GM04504 (cell line): ENCODE results near the gene SEPTIN5.
"Not testable (repeated sequence)": the region's sequence is repeated elsewhere in the genome, so short reads cannot be mapped to it uniquely, and the experiment has no call there.

Source experiments
- DNase-seq: peaks from one replicate; pipeline ENCODE4 v3.0.0-alpha.2; 2012; ENCODE audit warnings: low read depth

The SEPTIN5 gene

DNA sequence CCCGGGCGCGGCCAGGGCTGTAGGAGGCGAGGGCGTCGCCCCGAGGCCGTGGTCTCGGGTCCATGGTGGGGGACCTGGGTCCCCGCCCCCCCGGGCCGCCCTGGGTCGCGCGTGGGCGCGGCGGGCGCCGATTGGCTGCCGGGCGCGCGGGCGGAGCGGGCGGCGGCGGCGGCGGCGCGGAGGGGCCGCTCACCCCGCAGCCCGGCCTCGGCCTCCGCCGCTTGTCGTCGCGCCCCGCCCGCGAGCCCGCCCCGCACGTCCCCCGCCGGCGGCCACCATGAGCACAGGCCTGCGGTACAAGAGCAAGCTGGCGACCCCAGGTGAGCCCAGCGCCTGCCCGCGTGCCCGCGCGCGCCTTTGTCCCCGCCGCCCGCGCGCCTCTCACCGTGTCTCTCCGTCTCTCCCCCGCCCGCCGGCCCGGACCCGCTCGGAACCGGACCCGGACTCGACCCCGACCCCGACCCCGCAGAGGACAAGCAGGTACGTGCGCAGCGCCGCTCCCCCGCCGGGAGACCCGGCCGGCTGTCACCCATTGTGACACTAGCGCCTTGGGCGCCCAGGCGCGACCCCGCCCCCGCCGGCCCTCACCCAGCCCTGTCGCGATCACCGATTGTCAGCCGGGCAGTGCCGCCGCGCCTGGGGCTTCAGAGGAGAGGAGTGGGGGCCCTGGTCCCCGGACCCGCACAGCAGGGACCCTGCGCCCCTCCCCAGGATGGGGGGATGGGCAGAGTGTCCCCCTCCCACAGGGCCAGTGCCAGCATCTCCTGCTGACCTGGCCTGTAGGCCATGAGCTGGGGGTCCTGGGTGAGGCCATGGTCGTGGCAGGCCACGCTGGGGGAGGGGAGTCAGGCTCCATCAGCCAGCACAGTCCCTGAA is at the start of gene SEPTIN5:
Gene SEPTIN5 (plus strand): TSS at position 192 of the 876 bp plus-strand sequence. CDS start 86 bp downstream, at position 278.
- no peak for DNase-seq

DNA sequence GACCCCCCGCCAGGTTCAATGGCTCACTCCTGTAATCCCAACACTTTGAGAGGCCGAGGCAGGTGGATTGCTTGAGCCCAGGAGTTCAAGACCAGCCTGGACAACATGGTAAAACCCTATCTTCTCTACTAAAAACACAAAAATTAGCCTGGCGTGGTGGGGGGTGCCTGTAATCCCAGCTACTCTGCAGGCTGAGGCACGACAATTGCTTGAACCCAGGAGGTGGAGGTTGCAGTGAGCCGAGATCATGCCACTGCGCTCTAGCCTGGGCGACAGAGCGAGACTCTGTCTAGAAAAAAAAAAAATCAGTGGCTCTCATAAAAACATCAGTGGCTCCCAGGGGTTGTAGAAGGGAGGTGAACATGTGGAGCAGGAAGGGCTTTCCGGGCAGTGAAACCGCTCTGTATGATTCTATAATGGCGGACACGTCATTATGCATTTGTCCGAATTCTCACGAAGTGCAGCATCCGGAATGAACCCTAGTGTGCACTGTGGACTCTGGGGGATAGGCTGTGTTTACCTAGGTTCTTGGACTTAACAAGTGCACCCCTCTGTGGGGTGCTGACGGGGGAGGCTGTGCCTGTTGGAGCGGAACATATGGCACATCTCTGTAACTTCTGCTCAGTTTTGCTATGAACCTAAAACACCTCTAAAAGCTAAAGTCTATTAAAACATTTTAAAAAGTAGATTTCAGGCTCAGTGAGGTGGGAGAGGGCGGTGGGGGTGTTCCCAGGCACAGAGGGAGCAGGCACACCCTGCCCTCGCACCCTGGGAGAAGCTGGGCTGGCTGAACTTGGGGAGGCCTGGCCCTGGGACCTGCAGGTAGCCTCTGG is 49.1 kb upstream of the SEPTIN5 start:
- no peak for DNase-seq

- no peak for DNase-seq
These were observed 48.3 kb upstream of the SEPTIN5 start for GRCh38 chr22:19665784-19666672.

DNA sequence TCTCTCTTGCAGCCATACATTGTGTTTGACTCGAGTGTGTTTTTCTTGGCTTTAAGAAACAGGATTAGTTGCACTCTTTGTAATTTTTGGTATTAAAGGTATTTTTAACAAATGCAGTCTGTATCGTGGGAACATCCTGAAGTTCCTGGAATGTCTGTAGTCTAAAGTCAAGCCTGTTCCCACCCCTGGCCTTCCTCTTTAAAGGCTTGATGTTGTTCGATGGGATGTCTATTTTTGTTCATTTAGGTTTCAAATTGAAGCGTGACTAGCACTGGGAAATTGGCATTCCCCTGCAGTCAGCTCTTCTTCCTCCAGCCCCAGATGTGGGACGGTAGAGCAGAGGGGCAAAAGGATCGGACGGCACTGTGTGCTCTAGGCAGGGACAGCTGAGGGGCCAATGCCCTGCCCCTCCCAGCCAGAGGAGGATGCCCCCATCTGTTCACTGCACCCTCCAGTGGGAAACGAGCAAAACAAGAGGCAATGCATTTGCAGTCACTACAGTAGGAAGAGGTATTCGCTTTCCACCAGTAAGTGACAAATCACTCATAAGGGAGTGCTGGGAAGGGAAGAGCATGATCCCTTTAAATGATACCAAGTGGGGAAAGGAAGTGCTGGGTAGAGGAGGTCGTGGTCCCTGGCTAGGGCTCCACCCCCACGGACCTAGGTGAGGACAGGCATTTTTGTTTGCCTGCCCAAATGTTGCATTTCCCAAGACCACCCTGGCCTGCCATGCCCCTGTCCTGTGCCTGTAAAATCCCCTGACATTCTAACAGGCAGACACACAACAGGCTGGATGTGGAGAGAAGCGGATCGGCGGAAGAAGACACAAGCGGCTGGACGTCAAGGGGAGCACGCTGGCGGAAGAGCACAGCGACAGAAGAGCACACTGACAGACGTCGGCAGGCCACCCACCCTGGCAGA is 47.4 kb upstream of the SEPTIN5 start:
- DNase-seq = no peak

- DNase-seq = no peak
These were observed 46.2 kb upstream of the SEPTIN5 start for GRCh38 chr22:19667872-19668740.

GRCh38 chr22:19668748-19669147 is 45.6 kb upstream of the SEPTIN5 start:
- no peak for DNase-seq

GRCh38 chr22:19669570-19669969 is 44.7 kb upstream of the SEPTIN5 start:
- no peak for DNase-seq

- DNase-seq = no peak
These were observed 43.0 kb upstream of the SEPTIN5 start for GRCh38 chr22:19671316-19671715.

DNA sequence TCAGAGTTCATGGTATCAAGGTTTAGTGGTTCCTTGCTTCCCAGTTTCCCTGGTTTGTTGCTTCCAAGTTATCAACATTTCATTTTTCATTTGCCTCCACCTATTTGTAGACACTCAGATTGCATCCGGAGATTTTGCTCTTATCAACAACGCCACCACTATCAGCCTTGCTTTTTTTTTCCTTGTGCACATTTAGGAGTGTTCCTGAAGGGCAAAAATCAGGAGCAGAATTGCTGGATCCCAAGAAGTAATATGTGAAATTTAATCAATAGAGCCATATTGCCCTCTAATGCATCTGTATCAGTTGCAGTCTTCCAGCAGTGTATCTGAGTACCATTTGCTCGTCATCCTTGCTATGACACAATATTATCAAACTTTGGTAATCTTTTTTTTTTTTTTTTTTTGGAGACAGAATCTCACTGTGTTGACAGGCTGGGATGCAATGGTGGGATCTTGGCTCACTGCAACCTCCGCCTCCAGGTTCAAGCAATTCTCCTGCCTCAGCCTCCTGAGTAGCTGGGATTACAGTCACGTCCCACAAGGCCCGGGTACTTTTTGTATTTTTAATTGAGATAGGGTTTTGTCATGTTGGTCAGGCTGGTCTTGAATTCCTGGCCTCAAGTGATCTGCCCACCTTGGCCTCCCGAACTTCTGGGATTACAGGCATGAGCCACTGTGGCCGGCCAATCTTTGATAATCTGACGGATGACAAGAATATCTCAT is 42.1 kb upstream of the SEPTIN5 start:
- no peak for DNase-seq

- no peak for DNase-seq
These were observed 40.6 kb upstream of the SEPTIN5 start for GRCh38 chr22:19673660-19674059.

GRCh38 chr22:19674129-19674928 is 40.0 kb upstream of the SEPTIN5 start:
- DNase-seq = no peak

DNA sequence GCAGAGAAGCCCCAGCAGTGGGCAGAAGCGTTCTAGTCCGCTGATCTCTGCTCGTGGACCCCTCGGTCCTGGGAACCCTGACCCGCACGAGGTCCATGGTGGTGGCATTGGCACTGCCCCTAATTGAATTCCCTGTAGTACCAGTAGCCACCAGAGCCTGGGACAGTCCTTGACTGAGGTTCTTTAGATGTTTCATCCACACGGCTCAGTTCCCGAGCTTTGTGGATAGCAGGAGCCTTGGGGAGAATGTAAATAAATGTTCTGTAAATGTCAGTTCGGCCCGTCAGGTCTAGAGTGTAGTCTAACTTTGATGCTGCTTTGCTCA is 39.4 kb upstream of the SEPTIN5 start:
- no peak for DNase-seq

- no peak for DNase-seq
These were observed 38.9 kb upstream of the SEPTIN5 start for GRCh38 chr22:19675428-19675827.

- DNase-seq = not testable (repeated sequence)
These were observed 37.9 kb upstream of the SEPTIN5 start for GRCh38 chr22:19676437-19676836.

GRCh38 chr22:19678949-19679521 is 35.3 kb upstream of the SEPTIN5 start:
- no peak for DNase-seq

DNA sequence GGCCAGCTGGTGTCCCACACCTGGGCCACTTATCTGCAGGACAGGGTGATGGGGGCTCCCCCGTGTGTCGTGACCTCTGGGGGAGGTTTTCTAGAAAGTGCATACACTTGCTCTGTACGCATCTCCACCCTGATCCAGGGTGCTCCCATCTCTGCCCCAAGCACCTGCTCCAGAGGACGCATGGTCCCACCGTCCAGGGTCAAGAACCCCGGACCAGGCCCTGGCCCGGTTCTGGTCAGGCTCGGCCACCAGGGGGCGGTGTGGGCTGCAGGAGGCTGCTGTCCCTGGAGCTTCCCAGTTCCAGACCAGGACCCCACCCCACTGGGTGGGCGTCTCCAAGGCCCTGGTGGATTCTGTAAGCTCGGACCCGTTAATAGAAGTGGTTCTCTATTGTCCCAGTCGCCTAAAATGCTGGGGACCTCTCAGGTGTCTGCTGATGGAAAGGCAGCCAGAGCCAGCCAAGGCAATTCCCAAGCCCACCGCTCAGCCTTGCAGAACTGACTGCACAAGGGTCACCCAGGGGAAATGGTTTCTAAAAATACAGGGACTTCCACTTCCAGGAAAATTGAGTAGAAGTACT is 34.7 kb upstream of the SEPTIN5 start:
- no peak for DNase-seq

- DNase-seq = no peak
These were observed 33.9 kb upstream of the SEPTIN5 start for GRCh38 chr22:19680287-19680881.
